ENCODE data around the gene MCM3AP.

Gene MCM3AP

DNA sequence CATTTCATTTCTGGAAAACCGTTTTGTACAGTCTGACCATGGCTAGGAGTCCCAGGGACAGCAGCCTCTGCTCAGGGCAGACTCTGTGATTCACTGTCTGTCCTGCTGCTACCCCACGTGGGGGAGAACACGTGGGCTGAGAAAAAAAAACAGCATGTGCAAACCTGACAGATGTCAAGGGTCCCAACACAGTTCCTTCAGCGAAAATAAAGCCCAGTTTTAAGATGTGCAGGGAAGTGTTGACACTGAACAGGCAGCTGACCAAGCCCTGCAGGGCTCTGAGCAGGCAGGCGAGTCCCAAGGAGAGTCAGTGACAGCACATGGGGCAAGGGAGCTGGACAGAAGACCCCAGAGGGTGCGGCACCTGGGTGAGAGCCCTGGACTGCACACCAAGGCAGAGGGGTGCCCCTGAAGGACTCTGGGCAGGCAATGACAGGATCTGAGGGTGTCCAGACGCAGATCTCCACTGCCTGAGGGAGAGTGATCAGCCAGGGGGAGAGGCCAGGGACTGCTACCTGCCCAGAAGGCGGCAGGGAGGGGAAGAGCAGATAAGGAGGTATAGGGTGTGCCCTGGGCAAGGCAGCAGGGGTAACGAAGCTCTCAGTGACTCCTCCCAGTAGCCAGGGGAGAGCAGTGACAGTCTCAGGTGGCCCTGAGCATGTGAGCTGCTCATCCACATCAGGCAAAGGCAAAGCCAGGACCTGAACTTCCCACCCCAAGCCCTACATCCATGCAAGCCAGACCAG lies 96.0 kb downstream of the MCM3AP start:
- H3K4me2 ChIP-seq (ENCODE audit: insufficient read depth, low read length) = no peak overlapping the region
- no peaks in the 10 kb centered on the region for H3K79me2 ChIP-seq (ENCODE audit: insufficient read depth, low read length)
- H3K27ac ChIP-seq (ENCODE audit: low read length) = no peak overlapping the region
- no peak for TF ChIP-seq EZH2 (IDR thresholded peaks at IDR 0.05; ENCODE audit: borderline replicate concordance, low read depth, low read length, severe bottlenecking)
- TF ChIP-seq, protein P1, sequence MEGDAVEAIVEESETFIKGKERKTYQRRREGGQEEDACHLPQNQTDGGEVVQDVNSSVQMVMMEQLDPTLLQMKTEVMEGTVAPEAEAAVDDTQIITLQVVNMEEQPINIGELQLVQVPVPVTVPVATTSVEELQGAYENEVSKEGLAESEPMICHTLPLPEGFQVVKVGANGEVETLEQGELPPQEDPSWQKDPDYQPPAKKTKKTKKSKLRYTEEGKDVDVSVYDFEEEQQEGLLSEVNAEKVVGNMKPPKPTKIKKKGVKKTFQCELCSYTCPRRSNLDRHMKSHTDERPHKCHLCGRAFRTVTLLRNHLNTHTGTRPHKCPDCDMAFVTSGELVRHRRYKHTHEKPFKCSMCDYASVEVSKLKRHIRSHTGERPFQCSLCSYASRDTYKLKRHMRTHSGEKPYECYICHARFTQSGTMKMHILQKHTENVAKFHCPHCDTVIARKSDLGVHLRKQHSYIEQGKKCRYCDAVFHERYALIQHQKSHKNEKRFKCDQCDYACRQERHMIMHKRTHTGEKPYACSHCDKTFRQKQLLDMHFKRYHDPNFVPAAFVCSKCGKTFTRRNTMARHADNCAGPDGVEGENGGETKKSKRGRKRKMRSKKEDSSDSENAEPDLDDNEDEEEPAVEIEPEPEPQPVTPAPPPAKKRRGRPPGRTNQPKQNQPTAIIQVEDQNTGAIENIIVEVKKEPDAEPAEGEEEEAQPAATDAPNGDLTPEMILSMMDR (IDR thresholded peaks at IDR 0.05; ENCODE audit: borderline replicate concordance, extremely low read depth, low read length, poor library complexity, severe bottlenecking) = no peak
- H3K27me3 ChIP-seq (ENCODE audit: insufficient read depth, low read length, poor library complexity) = no peaks in the 10 kb centered on the region
- no peaks in the 10 kb centered on the region for H3K9me3 ChIP-seq (ENCODE audit: insufficient read depth, low read length, severe bottlenecking)
- H3K9ac ChIP-seq (ENCODE audit: low read depth, low read length) = no peak overlapping the region
- no peak overlapping the region for H3K4me3 ChIP-seq (ENCODE audit: low read depth in 1 of 2, low read length in 2 of 2)
- peaks cover 59% of the 10 kb centered on the region for H3K36me3 ChIP-seq (ENCODE audit: insufficient read depth, low read length)
- DNase-seq (no peak), ATAC-seq (ENCODE audit: insufficient read depth, low read depth) (no peak)
- no peak overlapping the region for H2AFZ ChIP-seq (ENCODE audit: low read depth, low read length)
- peaks cover 5% of the 10 kb centered on the region; the same call in 1 of the 2 replicates for H4K20me1 ChIP-seq (ENCODE audit: insufficient read depth, low read length)
- peaks cover 7% of the 10 kb centered on the region for H3K4me1 ChIP-seq (ENCODE audit: insufficient read depth, low read length)

- Histone ChIP-seq H3K4me3 (ENCODE audit: low read depth in 1 of 2, low read length in 2 of 2) (no peak overlapping the region), H4K20me1 (ENCODE audit: insufficient read depth, low read length) (no peaks in the 10 kb centered on the region; the same call in 1 of the 2 replicates), H3K4me2 (ENCODE audit: insufficient read depth, low read length) (no peak overlapping the region), H3K27ac (ENCODE audit: low read length) (no peak overlapping the region), H3K27me3 (ENCODE audit: insufficient read depth, low read length, poor library complexity) (no peaks in the 10 kb centered on the region), H2AFZ (ENCODE audit: low read depth, low read length) (no peak overlapping the region), H3K9me3 (ENCODE audit: insufficient read depth, low read length, severe bottlenecking) (no peaks in the 10 kb centered on the region), H3K4me1 (ENCODE audit: insufficient read depth, low read length) (peaks cover 8% of the 10 kb centered on the region), H3K79me2 (ENCODE audit: insufficient read depth, low read length) (no peaks in the 10 kb centered on the region), H3K36me3 (ENCODE audit: insufficient read depth, low read length) (peaks cover 50% of the 10 kb centered on the region), H3K9ac (ENCODE audit: low read depth, low read length) (no peak overlapping the region)
- TF ChIP-seq, protein P1 (IDR thresholded peaks at IDR 0.05; ENCODE audit: borderline replicate concordance, extremely low read depth, low read length, poor library complexity, severe bottlenecking) = no peak
- no peak for TF ChIP-seq EZH2 (IDR thresholded peaks at IDR 0.05; ENCODE audit: borderline replicate concordance, low read depth, low read length, severe bottlenecking)
- ATAC-seq (ENCODE audit: insufficient read depth, low read depth) (no peak), DNase-seq (no peak)
These were observed 96.9 kb downstream of the MCM3AP start for GRCh38 chr21:46188226-46189212.

DNA sequence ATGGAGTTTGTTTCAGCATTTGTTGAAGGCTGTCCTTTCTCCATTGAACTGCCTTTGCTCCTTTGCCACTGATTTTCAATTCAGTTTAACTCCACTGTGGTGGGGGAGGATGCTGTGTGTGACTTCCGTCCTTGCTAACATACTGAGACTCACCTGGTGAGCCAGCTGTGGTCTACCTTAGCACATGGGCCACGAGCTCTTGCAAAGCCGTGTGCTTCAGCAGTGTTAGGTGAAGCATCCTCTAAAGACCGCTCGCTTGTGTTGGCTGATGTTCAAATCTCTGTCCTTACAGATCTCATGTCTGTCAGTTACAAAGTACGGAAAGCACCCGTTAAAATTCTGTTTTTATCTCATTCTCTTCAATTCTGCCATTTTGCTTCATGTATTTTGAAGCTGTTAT lies 97.6 kb downstream of the MCM3AP start:
- H3K9ac ChIP-seq (ENCODE audit: low read depth, low read length) = no peak overlapping the region
- ATAC-seq (ENCODE audit: insufficient read depth, low read depth) (no peak), DNase-seq (no peak)
- no peaks in the 10 kb centered on the region for H3K27me3 ChIP-seq (ENCODE audit: insufficient read depth, low read length, poor library complexity)
- H3K4me3 ChIP-seq (ENCODE audit: low read depth in 1 of 2, low read length in 2 of 2) = no peak overlapping the region
- no peak overlapping the region for H3K27ac ChIP-seq (ENCODE audit: low read length)
- peaks cover 43% of the 10 kb centered on the region for H3K36me3 ChIP-seq (ENCODE audit: insufficient read depth, low read length)
- no peaks in the 10 kb centered on the region; the same call in 1 of the 2 replicates for H4K20me1 ChIP-seq (ENCODE audit: insufficient read depth, low read length)
- H3K4me2 ChIP-seq (ENCODE audit: insufficient read depth, low read length) = no peak overlapping the region
- H2AFZ ChIP-seq (ENCODE audit: low read depth, low read length) = no peak overlapping the region
- H3K4me1 ChIP-seq (ENCODE audit: insufficient read depth, low read length) = peaks cover 8% of the 10 kb centered on the region
- H3K9me3 ChIP-seq (ENCODE audit: insufficient read depth, low read length, severe bottlenecking) = no peaks in the 10 kb centered on the region
- no peaks in the 10 kb centered on the region for H3K79me2 ChIP-seq (ENCODE audit: insufficient read depth, low read length)
- TF ChIP-seq EZH2 (IDR thresholded peaks at IDR 0.05; ENCODE audit: borderline replicate concordance, low read depth, low read length, severe bottlenecking) = no peak
- TF ChIP-seq, protein P1 (IDR thresholded peaks at IDR 0.05; ENCODE audit: borderline replicate concordance, extremely low read depth, low read length, poor library complexity, severe bottlenecking) = no peak
